Muscle of leg (tissue), 11 donors: Measurements from ENCODE around the gene ANKRD10. TPM values are rescaled to one million over a fixed set of nuclear protein-coding genes. Genes with fewer than 3 reads are reported as not detected.

ENCODE experiments used
- DNase-seq: peaks from one replicate; pipeline ENCODE4 v3.0.0; 2013
- H3K27ac ChIP-seq: one replicate; pipeline ENCODE4 v1.5.1; 2013; ENCODE audit warnings: mild to moderate bottlenecking, low read length, control low read depth
- H3K27me3 ChIP-seq: one replicate; pipeline ENCODE4 v1.6.1; 2013; ENCODE audit warnings: low read length; ENCODE audit not compliant: control insufficient read depth, insufficient read depth
- H3K36me3 ChIP-seq: one replicate; pipeline ENCODE4 v1.6.1; 2013; ENCODE audit warnings: low read length; ENCODE audit not compliant: control insufficient read depth, insufficient read depth
- H3K4me1 ChIP-seq: one replicate; pipeline ENCODE4 v1.6.1; 2013; ENCODE audit warnings: low read length; ENCODE audit not compliant: control insufficient read depth, insufficient read depth
- H3K4me3 ChIP-seq: one replicate; pipeline ENCODE4 v1.5.1; 2013; ENCODE audit warnings: low read length, control low read depth
- H3K9me3 ChIP-seq: replicated peaks from 2 replicates; pipeline ENCODE4 v1.6.1; 2013; ENCODE audit warnings: low read depth, low read length; ENCODE audit not compliant: control insufficient read depth
- WGBS: methylation state at CpG from one replicate; pipeline ENCODE4 v1.1.5; 2013; ENCODE audit warnings: missing lambda C conversion rate; ENCODE audit not compliant: insufficient coverage; 5-methylcytosine and 5-hydroxymethylcytosine counted together
- polyA plus RNA-seq, 8 donors: library from polyadenylated mRNA; unstranded; fragments of 120-200 nt; gene quantifications; one replicate each; pipeline versions ENCODE4 v1.2.1 to v1.2.3, GENCODE V29; 2013; ENCODE audit warnings: inconsistent platforms in 1 of 8, low replicate concordance in 1 of 8; ENCODE audit not compliant: insufficient read length in 8 of 8, insufficient read depth in 1 of 8
- total RNA-seq: library from RNA; stranded (reverse); fragments of 120-200 nt; gene quantifications from one replicate; pipeline ENCODE4 v1.2.4, GENCODE V29; 2013

ANKRD10 gene
- total and polyA plus RNA-seq, 9 donors, result 128 to 282 (median 177) TPM

DNA sequence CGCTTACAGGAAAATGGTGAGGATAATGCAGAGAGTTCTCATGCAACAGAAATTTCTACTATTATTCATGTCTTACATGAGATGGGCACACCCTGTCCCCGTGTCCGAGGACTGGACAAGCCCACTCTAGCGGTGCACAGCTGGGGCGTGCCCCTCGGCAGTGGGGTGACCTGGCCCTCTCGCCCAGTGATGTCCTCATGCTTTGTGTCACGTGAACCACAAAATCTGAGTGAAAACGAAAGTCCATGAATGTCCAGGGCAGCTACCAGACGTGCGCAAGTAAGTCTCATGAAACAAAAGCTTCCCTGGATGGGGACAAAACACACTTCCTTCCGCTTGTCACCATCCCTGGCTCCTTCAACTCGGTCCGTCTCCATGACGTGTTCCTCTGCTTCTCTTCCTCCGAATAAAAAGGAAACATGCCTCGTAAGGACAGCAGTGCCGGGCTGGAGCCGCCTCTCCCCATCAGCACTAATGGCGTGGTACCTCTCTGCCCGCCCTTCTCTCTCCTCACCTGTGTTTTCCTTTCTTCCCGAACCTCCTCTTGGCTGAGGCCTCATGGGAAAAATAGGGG, 45.6 kb downstream of the ANKRD10 start:
- Histone ChIP-seq H3K4me3 (peak overlapping the region; percentile 18), H3K27ac (peak overlapping the region; percentile 84), H3K9me3 (no peaks in the 10 kb centered on the region), H3K27me3 (peaks cover 2% of the 10 kb centered on the region), H3K36me3 (no peaks in the 10 kb centered on the region), H3K4me1 (peaks cover 17% of the 10 kb centered on the region)
- whole genome bisulfite sequencing, result 73% methylated on average over 21 of the region's 22 CpGs
- no peak for DNase-seq

- WGBS, result 47% methylated on average over 5 of the region's 5 CpGs
- DNase-seq, result no peak
- peaks cover 17% of the 10 kb centered on the region for H3K4me1 ChIP-seq
- H3K4me3 ChIP-seq, result no peak overlapping the region
- peaks cover 2% of the 10 kb centered on the region for H3K27me3 ChIP-seq
- no peaks in the 10 kb centered on the region for H3K36me3 ChIP-seq
- no peak overlapping the region for H3K27ac ChIP-seq
- H3K9me3 ChIP-seq, result no peaks in the 10 kb centered on the region
Observed at GRCh38 chr13:110868720-110869119, 46.1 kb downstream of the ANKRD10 start.

GRCh38 chr13:110867380-110867779, 47.5 kb downstream of the ANKRD10 start:
- WGBS, result 68% methylated on average over 3 of the region's 6 CpGs
- Histone ChIP-seq H3K4me1 (peaks cover 17% of the 10 kb centered on the region), H3K9me3 (no peaks in the 10 kb centered on the region), H3K27me3 (peaks cover 2% of the 10 kb centered on the region), H3K4me3 (no peak overlapping the region), H3K36me3 (no peaks in the 10 kb centered on the region), H3K27ac (no peak overlapping the region)
- no peak for DNase-seq

DNA sequence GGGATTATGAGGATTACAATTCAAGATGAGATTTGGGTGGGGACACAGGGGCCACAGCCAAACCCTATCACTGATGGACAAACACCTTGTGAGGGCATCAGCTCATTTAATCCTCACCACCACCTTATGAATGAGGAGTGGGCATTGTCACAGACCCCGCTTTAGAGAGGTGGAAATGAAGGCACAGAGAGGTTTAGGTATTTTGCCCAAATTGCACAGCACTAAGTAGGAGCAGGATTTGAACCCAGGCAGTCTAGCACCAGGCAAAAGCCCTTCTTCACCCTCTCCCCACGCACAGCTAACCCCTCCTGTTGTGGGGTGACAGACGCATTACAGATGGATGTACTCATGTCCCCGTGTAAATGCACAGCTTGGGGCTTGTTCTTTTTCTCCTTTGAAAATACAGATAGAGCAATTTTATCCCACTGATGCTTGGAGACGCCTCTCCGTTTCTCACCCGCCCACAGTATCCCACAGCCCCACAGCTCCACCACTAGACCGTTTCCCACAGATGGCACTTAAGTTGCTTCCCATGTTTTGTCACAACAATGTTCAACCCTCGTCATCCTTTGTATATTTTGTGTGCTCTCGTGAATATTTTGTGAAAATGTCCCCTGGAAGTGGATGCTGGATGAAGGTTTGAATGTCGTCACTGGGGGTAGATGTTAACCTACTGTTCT, 48.2 kb downstream of the ANKRD10 start:
- Histone ChIP-seq H3K4me3 (no peak overlapping the region), H3K27ac (no peak overlapping the region), H3K9me3 (no peaks in the 10 kb centered on the region), H3K4me1 (peaks cover 17% of the 10 kb centered on the region), H3K36me3 (no peaks in the 10 kb centered on the region), H3K27me3 (peaks cover 2% of the 10 kb centered on the region)
- DNase-seq, result no peak
- WGBS, result 64% methylated on average over 6 of the region's 11 CpGs

DNA sequence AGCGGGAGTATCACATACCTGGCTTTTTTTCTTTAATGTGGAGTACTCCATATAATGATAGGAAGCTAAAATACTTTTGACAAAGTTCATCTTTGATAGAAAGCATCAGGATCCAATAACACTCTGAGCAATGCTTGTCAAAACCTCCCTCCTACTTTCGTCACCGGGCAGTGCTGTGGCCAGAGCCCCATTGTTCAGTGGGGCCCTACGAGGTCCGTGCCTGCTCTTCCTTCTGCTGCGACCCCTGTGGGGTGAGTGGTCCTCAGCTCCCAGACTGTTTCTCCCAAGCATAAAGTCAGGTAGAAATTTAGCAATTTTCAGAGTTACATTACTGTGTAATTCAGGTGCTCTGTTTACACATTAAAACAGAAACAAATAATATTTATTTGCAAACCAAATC, 51.2 kb downstream of the ANKRD10 start:
- DNase-seq, result no peak
- WGBS, result no CpG with 5 or more reads among the region's 6 CpGs
- no peaks in the 10 kb centered on the region for H3K27me3 ChIP-seq
- no peaks in the 10 kb centered on the region for H3K9me3 ChIP-seq
- H3K27ac ChIP-seq, result no peak overlapping the region
- H3K36me3 ChIP-seq, result no peaks in the 10 kb centered on the region
- H3K4me1 ChIP-seq, result no peaks in the 10 kb centered on the region
- H3K4me3 ChIP-seq, result no peak overlapping the region

GRCh38 chr13:110860983-110861382, 53.9 kb downstream of the ANKRD10 start:
- Histone ChIP-seq H3K4me1 (peaks cover under 1% of the 10 kb centered on the region), H3K9me3 (peaks cover 2% of the 10 kb centered on the region), H3K27me3 (no peaks in the 10 kb centered on the region), H3K36me3 (no peaks in the 10 kb centered on the region), H3K4me3 (no peak overlapping the region), H3K27ac (no peak overlapping the region)
- no peak for DNase-seq

DNA sequence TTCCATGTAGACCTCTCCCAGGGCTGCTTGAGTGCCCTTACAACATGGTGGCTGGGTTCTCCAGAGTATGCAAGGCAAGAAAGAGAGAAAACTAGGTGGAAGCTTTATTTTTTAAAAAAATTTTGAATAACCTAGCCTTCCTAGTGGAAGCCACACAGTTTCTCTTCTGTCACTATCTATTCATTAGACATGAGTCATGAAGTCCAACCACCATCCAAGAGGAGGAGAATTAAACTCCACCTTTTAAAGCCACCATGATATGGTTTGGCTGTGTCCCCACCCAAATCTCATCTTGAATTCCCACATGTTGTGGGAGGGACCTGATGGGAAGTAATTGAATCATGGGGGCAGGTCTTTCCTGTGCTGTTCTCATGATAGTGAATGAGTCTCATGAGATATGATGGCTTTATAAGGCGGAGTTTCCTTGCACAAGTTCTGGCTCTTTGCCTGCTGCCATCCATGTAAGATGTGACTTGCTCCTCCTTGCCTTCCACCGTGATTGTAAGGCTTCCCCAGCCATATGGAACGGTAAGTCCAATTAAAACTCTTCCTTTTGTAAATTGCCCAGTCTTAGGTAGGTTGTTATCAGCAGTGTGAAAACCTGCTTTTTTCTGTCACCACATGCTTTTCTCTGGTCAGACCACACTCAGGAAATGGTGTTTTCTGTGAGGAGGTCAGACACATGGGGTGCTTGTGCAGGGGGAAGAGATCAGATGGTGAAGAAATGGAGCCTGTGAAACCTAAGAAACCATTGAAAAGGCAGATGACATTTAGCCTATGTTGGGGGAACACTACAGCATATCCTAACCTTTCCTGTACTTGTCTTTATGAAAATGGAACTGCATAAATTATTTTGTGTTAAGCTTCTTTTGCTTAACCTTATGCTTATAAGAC, 57.7 kb downstream of the ANKRD10 start:
- Histone ChIP-seq H3K9me3 (peaks cover 2% of the 10 kb centered on the region), H3K4me1 (peaks cover 21% of the 10 kb centered on the region), H3K27ac (no peak overlapping the region), H3K36me3 (no peaks in the 10 kb centered on the region), H3K27me3 (no peaks in the 10 kb centered on the region), H3K4me3 (no peak overlapping the region)
- 89% methylated on average over 1 of the region's 3 CpGs for WGBS
- no peak for DNase-seq

GRCh38 chr13:110855363-110855762, 59.5 kb downstream of the ANKRD10 start:
- Histone ChIP-seq H3K36me3 (no peaks in the 10 kb centered on the region), H3K27me3 (peaks cover 3% of the 10 kb centered on the region), H3K4me1 (peaks cover 21% of the 10 kb centered on the region), H3K9me3 (peaks cover 2% of the 10 kb centered on the region), H3K27ac (no peak overlapping the region), H3K4me3 (no peak overlapping the region)
- DNase-seq, result peak; percentile 57
- WGBS, result 29% methylated on average over 4 of the region's 6 CpGs

DNA sequence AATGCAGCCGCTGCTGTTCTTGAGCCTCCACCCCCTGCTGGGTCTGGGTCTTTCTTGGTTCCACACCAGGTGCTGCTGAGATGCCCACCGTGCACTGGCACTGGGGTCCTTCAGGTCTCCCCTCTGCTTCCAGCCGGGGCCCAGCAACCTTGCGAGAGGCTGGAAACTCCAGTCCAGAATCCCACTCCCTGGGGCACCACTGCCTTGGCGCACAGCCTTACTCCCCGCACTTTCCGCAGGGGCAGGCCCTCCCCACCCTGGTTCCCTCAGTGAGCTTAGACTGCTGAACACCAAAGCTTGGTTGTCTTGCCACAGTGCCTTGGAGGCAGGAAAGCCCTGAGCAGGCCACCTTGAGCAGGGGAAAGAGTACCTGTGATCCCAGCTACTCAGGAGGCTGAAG, 60.0 kb downstream of the ANKRD10 start:
- H3K27me3 ChIP-seq, result peaks cover 3% of the 10 kb centered on the region
- no peaks in the 10 kb centered on the region for H3K36me3 ChIP-seq
- H3K27ac ChIP-seq, result no peak overlapping the region
- peaks cover 2% of the 10 kb centered on the region for H3K9me3 ChIP-seq
- H3K4me3 ChIP-seq, result no peak overlapping the region
- DNase-seq, result no peak
- peaks cover 21% of the 10 kb centered on the region for H3K4me1 ChIP-seq
- WGBS, result 70% methylated on average over 6 of the region's 7 CpGs

DNA sequence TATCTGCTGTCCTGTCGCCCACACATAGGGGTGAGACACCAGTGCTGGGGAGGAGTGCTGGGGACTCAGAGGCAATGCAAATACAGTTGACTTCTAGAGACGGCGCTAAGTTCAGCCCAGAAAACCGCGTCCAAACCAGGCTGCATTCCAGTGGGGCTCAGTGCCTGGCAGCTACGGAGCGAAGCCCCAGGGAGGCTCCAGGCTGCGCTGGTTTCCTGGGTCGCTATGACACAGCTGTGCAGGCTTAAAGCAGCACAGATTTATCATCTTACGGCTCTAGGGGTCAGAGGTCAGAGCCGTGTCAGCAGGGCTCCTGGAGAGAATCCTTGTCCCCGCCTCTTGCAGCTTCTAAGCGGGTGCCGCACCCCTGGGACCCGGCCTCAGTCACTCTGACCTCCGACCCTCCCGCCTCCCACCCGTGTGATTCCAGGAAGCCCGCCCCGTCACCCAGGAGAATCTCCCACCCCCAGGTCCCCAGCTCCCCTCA, 61.6 kb downstream of the ANKRD10 start:
- 56% methylated on average over 14 of the region's 20 CpGs for WGBS
- Histone ChIP-seq H3K9me3 (peaks cover 2% of the 10 kb centered on the region), H3K27ac (no peak overlapping the region), H3K4me3 (no peak overlapping the region), H3K4me1 (peaks cover 21% of the 10 kb centered on the region), H3K27me3 (peaks cover 3% of the 10 kb centered on the region), H3K36me3 (no peaks in the 10 kb centered on the region)
- peak; percentile 30 for DNase-seq
